DMS79 (cell line): ENCODE data around the gene C19orf85.
"Not testable (repeated sequence)": the region's sequence is repeated elsewhere in the genome, so short reads cannot be mapped to it uniquely, and the experiment has no call there.

Source experiments
- DNase-seq: peaks from one replicate; lab custom pipeline; 2025; lab: John Stamatoyannopoulos, UW

C19orf85 gene

GRCh38 chr19:55440411-55441105 lies 24.0 kb downstream of the C19orf85 start:
- no peak for DNase-seq

- no peak for DNase-seq
Observed at GRCh38 chr19:55439052-55439451, 25.5 kb downstream of the C19orf85 start.

- DNase-seq = peak; percentile 56
Observed at GRCh38 chr19:55437410-55437809, 27.1 kb downstream of the C19orf85 start.

GRCh38 chr19:55436847-55437246 lies 27.7 kb downstream of the C19orf85 start:
- DNase-seq = no peak

- DNase-seq = no peak
Observed at GRCh38 chr19:55435020-55435419, 29.5 kb downstream of the C19orf85 start.

DNA sequence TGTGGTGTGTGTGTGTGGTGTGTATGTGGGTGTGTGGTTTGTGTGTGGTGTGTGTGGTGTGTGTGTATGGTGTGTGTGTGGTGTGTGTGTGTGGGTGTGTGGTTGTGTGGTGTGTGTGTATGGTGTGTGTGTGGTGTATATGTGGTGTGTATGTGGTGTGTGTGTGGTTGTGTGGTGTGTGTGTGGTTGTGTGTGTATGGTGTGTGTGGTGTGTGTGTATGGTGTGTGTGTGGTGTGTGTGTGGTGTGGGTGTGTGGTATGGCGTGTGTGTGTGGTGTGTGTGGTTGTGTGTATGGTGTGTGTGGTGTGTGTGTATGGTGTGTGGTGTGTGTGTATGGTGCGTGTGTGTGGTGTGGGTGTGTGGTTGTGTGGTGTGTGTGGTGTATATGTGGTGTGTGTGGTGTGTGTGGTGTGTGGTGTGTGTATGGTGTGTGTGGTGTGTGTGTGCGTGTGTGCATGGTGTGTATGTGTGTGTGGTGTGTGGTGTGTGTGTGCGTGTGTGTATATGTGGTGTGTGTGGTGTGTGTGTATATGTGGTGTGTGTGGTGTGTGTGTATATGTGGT lies 30.1 kb downstream of the C19orf85 start:
- no peak for DNase-seq

DNA sequence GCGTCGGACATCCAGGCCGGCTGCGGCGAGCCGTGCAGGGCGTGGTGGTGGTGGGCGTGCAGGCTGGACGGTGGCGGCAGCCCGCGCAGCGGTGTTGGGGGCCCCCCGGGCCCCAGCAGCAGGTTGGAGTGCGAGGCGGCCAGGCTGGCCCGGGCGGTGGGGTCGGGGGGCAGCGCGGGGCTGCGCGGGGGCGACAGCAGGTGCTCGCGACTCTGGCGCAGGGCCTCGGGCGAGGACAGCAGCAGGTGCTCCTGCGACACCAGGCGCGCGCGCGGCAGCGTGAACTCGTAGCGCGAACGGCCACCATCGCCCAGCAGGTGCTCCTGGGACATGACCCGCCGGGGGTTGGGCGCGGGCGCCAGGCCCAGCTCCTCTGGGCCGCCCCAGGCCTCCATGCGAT lies 31.3 kb downstream of the C19orf85 start:
- no peak for DNase-seq

DNA sequence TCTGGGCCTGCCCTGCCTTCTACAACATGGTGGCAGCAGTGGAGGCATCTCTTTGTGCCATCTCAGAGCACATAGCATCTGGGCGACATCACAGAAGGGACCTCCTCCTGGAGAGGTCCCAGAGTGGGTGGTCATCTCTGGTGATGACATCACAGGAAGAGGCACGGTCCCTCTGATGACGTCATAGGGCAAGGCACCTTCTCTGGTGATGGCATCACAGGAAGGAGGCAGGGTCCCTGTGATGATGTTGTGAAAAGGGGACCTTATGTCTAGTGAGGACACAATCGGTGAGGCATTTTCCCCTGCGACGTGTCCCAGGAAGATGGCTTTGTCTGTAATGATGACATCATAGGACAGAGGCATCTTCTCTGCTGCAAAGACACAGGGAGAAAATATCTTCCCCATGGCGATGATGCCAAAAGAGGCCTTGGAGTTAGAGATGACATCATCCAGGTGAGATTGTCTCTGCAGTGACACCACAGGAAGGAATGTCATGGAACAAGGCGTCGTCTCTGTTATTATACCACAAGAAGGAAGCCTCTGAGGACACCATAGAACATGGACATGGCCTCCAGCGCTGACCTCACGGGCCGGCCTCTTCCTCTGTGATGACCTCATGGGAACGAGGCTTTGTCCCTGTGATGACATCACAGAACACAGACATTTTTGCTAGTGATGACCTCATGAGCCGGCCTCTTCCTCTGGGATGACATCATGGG lies 32.2 kb downstream of the C19orf85 start:
- DNase-seq = no peak

GRCh38 chr19:55431183-55431582 lies 33.4 kb downstream of the C19orf85 start:
- no peak for DNase-seq

DNA sequence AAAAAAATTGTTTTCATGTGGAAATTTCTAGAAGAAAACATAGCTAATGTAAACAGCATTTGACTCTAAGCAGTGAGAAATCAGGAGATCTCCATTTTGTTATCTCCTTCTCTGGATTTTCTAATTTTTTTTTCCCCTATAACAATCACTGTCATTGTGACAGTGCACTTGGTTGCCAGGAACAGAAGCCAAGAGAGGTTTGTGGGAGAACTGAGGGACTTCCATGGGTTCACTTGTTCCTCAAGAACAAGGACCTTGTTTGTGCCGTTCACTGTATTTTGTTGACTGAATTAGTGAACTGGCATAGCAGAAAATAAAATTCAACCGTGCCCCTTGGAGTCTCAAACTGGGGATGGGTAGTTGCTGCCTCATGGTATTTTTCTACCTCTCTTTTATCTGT lies 38.5 kb downstream of the C19orf85 start:
- DNase-seq = no peak

GRCh38 chr19:55424518-55424917 lies 40.0 kb downstream of the C19orf85 start:
- no peak for DNase-seq

DNA sequence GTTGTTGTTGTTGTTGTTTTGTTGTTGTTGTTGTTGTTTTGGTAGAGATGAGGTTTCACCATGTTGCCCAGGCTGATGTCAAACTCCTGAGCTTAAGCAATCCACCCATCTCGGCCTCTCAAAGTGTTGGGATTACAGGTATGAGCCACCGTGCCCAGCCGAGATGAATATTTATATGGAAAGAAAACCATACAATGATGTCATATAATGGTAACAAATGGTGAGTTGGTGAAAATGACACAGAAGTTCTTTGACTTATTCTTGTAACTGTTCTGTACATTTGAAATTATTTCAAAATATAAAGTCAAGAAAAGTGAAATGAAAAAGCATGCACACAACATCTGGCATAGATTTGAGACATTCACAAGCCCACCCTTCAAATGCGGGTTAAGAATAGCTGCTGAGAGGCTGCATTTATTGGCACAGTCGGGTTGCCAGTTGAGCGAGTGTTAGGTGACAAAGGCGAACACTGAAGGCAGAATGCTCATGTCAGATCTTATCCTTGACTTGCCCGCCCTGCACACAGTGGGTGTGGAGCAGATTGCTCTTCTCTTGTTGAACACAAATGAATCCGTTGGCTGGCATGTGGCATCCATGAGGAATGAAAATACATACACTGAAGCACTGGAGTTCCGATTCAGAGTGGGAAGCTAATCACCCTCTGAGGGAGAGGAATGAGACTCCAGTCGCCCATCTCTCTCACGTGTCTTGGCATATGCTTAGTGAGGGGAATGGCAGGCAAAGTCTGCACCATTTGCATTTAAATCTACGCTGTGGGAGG lies 41.1 kb downstream of the C19orf85 start:
- no peak for DNase-seq

- not testable (repeated sequence) for DNase-seq
Observed at GRCh38 chr19:55421281-55421680, 43.3 kb downstream of the C19orf85 start.

GRCh38 chr19:55419624-55420236 lies 44.8 kb downstream of the C19orf85 start:
- no peak for DNase-seq

DNA sequence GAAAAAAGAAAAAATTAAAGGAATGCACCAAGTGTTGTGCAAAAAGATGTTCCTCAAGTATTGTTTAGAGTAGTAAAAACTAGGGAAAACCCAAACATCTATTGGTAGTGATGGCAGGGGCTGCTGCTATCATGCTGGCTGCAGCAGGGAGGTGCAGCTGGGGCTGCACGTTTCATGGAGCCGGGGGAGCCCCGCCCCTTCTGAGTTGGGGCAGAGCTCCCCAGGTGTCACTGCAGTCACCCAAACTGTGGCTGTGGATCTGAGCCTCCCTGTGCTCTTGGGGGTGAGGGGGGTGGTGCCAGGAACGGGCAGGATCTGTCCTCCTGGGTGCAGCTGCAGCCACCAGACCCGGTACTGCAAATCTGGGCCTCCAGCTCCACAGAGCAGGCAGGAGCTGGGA lies 45.4 kb downstream of the C19orf85 start:
- DNase-seq = no peak

- no peak for DNase-seq
Observed at GRCh38 chr19:55418185-55418584, 46.4 kb downstream of the C19orf85 start.
